ENCODE data around the gene PHLDB3. TPM values are rescaled to one million over a fixed set of nuclear protein-coding genes. Genes with fewer than 3 reads are reported as not detected.

Gene PHLDB3
- total and polyA plus RNA-seq, 2 of the 13 experiments (the other 11 are each of a cell fraction or from before 2014, with no cell fraction given) = 11.3 to 14.5 TPM

DNA sequence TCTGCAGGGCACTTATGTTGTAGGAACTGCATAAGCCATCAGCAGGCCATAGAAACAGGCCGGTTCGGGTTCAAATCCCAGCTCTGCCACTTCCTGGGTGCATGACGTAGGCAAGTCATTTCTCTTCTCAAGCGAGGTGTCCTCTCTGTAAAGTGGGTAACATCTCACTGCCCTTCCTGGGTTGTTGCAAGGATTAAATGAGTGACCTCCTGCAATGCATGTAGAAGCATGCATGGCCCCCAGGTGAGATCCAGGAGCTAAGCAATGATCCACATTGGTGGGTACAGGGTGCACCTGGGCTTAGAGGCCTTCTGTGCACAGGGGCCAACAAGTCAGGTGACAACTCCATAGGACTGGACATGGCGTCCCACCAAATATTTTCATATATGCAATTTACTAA is 13.8 kb downstream of the PHLDB3 start (continued):
- TF ChIP-seq PITX1 (CRISPR knock-in tag; IDR thresholded peaks at IDR 0.05) = no peak

DNA sequence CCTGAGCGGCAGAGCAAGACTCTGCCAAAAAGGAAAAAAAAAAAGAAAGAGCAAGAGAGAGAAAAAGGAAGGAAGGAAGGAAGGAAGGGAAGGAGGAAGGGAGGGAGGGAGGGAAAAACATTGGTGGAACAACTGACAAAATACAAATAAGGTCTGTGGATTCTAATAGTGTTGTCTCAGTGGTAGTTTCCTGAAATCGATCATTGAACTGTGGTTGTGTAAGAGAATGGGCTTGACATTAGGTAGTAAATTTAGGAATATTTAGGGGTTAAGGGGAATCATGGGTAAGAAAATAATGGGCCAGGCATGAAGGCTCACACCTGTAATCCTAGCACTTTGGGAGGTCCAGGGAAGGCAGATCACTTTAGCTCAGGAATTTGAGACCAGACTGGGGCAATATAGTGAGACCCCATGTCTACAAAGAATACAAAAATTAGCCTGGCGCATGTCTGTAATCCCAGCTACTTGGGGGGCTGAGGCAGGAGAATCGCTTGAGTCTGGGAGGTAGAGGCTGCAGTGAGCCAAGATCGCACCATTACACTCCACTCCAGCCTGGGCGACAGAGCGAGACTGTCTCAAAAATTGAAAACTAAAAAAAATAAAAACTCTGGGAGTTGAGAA is 14.5 kb downstream of the PHLDB3 start:
- Histone ChIP-seq H3K9me3 (ENCODE audit: low read length) (no peaks in the 10 kb centered on the region), H3K36me3 (replicated peaks in 1 of 2; ENCODE audit: control insufficient read depth in 1 of 2, insufficient read depth in 2 of 2, low read length in 2 of 2) (peaks cover 4 to 9% of the 10 kb centered on the region in 2 experiments; a peak in 2 of 5 replicates), H3K79me2 (ENCODE audit: insufficient read depth, low read length) (no peaks in the 10 kb centered on the region), H3K4me1 (ENCODE audit: insufficient read depth, low read length) (no peaks in the 10 kb centered on the region), H2AFZ (ENCODE audit: low read length) (no peak overlapping the region), H3K27ac (ENCODE audit: extremely low read length, insufficient read depth, low read length) (no peak overlapping the region), H3K27me3 (ENCODE audit: control insufficient read depth in 1 of 2, insufficient read depth in 2 of 2, low read length in 2 of 2) (no peaks in the 10 kb centered on the region), H3K4me2 (ENCODE audit: low read depth, low read length) (no peak overlapping the region), H4K20me1 (ENCODE audit: insufficient read depth, low read length) (no peaks in the 10 kb centered on the region), H3K9ac (ENCODE audit: insufficient read depth, low read depth, low read length) (no peak overlapping the region), H3K4me3 (replicated peaks in 1 of 3; ENCODE audit: insufficient read depth in 1 of 3, low read depth in 2 of 3, low read length in 3 of 3) (no peak overlapping the region)
- DNase-seq (ENCODE audit: low spot score) = no peak
- ChIA-PET CTCF (ENCODE audit: low intra/inter-chr PET ratio, low total read pairs) (no interaction called here), POLR2A (interaction anchor here (0.7 to 1.8 kb wide), 4 partner anchors 9 to 14 kb away, joined by 3 to 6 read pairs (median 4); no protein-coding TSS in a partner anchor)
- no peak for FAIRE-seq
- no TSS peak for BruUV-seq (replicated peaks)
- intact Hi-C loops (cut with micrococcal nuclease; ENCODE audit: unreplicated experiment) (no loop called here), in situ Hi-C loops (cut with HindIII; ENCODE audit: extremely low pct_ligation_motif_present, low pct_unique_long_range_greater_than_20kb) (no loop called here)
- TF ChIP-seq ZNF121 (CRISPR knock-in tag; IDR thresholded peaks at IDR 0.05) = peak; percentile 46; the same call in 1 of the 2 replicates
- no peak for TF ChIP-seq ZNF12 (CRISPR knock-in tag; IDR thresholded peaks at IDR 0.05)
- TF ChIP-seq MAZ (IDR thresholded peaks at IDR 0.05; ENCODE audit: borderline replicate concordance, low read depth, low read length) = no peak
- TF ChIP-seq MAZ (CRISPR knock-in tag; IDR thresholded peaks at IDR 0.05; ENCODE audit: low read depth) = no peak
- TF ChIP-seq ZNF3 (CRISPR knock-in tag; IDR thresholded peaks at IDR 0.05) = no peak
- TF ChIP-seq, protein P1, sequence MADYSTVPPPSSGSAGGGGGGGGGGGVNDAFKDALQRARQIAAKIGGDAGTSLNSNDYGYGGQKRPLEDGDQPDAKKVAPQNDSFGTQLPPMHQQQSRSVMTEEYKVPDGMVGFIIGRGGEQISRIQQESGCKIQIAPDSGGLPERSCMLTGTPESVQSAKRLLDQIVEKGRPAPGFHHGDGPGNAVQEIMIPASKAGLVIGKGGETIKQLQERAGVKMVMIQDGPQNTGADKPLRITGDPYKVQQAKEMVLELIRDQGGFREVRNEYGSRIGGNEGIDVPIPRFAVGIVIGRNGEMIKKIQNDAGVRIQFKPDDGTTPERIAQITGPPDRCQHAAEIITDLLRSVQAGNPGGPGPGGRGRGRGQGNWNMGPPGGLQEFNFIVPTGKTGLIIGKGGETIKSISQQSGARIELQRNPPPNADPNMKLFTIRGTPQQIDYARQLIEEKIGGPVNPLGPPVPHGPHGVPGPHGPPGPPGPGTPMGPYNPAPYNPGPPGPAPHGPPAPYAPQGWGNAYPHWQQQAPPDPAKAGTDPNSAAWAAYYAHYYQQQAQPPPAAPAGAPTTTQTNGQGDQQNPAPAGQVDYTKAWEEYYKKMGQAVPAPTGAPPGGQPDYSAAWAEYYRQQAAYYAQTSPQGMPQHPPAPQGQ (CRISPR knock-in tag; IDR thresholded peaks at IDR 0.05; ENCODE audit: borderline replicate concordance) = no peak
- TF ChIP-seq, protein P2, sequence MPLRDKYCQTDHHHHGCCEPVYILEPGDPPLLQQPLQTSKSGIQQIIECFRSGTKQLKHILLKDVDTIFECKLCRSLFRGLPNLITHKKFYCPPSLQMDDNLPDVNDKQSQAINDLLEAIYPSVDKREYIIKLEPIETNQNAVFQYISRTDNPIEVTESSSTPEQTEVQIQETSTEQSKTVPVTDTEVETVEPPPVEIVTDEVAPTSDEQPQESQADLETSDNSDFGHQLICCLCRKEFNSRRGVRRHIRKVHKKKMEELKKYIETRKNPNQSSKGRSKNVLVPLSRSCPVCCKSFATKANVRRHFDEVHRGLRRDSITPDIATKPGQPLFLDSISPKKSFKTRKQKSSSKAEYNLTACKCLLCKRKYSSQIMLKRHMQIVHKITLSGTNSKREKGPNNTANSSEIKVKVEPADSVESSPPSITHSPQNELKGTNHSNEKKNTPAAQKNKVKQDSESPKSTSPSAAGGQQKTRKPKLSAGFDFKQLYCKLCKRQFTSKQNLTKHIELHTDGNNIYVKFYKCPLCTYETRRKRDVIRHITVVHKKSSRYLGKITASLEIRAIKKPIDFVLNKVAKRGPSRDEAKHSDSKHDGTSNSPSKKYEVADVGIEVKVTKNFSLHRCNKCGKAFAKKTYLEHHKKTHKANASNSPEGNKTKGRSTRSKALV (CRISPR knock-in tag; IDR thresholded peaks at IDR 0.05) = no peak
- 95% methylated on average over 7 of the region's 7 CpGs for WGBS (ENCODE audit: low lambda C conversion rate)
- ATAC-seq = no peak
